GM18517 (cell line): Measurements from ENCODE around the gene NECTIN3.
A peak's percentile ranks its signal among the peaks of the same experiment; 100 is the strongest.

Source experiments
- ATAC-seq: cut with Tn5 transposase; IDR thresholded peaks from one replicate; pipeline ENCODE4 v1.9.1; 2021; ENCODE audit warnings: mild to moderate bottlenecking, moderate library complexity; ENCODE audit not compliant: unreplicated experiment

The NECTIN3 gene

GRCh38 chr3:111197485-111197884, 125.9 kb downstream of the NECTIN3 start:
- ATAC-seq: no peak

DNA sequence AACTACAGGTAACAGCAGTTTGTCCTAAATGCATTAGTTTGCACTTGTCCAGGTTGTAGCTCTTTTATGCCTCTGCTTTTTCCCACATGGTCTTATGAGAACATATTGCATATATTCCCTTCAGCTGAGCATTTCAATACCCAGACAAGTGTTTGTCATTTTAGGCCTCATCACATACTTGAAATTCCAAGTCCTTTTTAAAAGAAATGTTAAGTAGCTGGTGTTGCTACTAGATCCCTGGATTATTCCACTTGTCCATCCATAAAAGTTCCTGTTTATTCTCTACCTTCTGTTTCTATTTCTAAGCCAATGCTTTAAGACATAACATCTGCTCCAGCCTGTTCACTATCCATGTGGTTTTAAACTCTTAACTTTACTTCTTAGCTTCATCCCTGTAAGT, 128.4 kb downstream of the NECTIN3 start:
- no peak for ATAC-seq

DNA sequence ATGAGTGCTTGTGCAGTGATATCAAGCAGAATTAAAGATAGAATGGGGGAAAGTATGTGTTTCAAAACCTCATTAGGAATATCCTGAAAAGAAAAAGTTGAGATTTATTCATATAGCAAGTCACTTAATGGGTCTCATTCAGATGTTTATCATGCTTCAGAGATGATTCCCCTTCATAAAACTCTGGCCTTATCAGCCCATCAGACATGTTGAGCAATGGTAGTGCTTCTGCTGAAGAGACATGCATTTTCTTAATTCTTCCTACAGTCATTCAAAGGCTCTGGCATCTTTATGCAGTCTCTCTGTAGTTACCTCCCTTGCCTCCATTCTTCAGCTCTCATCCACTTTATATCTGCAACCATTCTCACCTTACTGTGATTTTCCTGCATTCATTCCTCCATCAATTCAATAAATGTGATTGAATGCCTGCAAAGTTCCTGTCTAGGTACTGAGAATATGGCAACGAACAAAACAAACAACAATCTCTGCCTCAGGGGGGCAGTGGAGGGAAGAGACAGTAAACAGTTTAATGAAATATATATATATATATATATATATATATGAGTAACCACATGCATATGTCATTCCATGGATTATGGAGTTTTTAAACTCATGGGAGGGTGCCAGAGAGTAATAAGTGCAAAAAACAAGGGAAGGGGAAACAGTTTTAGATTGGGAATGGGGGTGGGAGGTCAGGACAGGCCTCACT, 138.5 kb downstream of the NECTIN3 start:
- ATAC-seq: no peak

DNA sequence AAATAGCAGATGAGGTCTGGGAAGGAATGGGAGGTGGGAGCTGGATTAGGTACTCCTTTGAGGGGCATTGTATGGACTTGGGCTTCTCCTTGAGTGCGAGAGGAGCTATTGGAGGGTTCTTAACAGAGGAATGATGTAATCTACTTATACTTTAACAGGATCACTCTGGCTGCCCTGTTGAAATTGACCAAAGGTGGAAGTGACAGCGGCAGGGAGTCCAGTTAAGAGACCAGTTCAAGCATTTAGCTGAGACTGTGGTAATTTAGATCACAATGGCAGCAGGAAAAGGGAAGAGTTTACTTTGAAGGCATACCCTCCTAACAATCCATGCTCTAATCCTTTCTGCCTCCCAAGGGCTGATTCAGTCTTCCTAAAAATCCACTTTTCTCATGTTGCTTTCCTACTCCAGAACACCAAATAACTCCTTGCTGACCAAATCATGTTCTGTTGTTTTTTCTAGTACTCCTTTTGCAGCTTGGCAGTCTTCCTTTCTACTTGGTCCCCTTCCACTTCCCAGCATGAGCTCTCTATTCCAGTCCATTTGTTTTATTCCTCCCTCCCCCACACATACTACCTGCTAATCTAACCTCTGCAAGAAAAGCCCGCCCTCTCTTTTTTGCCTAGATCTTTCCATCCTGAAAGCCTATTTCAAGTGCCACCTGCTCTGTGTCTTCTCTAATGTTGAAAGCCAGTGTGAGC, 139.4 kb downstream of the NECTIN3 start:
- ATAC-seq: no peak

DNA sequence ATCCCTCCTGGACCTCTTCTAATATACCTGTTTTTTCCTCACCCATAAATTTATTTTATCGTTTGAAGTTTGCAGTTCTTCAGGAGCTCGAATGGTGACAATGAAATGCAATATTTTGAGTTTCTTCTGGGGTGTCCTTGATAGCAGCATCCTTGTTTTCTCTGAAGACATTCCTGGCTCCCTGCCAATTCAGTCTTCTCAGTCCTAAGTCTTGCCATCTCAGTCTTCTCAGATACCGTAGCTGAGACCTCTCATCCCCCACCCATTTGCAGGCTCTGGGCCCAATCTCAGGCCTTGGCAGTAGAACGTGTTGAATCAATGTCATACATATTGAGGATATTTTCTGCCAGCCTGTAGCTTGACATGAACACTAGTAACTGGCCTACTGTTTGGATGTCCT, 140.9 kb downstream of the NECTIN3 start:
- no peak for ATAC-seq

- no peak for ATAC-seq
These were observed 143.9 kb downstream of the NECTIN3 start for GRCh38 chr3:111215481-111215880.

DNA sequence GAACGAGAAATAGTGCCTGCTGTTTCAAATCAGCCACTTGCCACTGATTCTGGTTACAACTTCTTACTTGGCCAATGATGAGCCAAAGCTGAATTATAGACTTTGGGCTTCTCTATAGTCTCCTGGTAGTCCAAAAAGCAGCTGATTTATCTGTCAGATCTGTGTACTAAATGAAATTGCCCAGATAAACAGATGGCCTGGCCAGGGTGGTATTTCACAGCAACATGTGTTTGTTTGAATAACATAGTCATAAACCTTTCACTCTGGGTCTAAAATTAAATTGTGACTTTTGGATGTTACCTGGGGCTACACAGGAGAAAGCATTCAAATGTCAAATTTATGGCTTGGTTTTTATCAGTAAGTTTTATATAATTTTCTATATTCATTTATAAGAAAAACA, 147.0 kb downstream of the NECTIN3 start:
- ATAC-seq: no peak

DNA sequence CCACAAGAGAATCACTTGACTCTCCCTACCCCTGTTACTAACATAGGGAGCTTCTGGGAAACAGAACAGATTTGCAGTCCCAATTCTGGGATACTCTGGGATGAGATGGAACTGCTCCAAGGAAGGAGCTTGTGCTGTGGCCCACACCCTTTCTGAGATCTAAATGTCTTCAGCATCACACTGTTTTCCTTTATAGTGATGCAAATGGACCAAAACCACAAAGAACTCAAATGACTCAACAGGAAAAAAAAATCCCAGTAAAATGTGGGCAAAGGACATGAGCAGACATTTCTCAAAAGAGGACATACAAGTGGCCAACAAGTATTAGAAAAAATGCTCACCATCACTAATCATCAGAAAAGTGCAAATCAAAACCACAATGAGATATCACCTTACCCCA, 155.6 kb downstream of the NECTIN3 start:
- no peak for ATAC-seq

GRCh38 chr3:111229301-111229700, 157.7 kb downstream of the NECTIN3 start:
- ATAC-seq: no peak

GRCh38 chr3:111236836-111237713, 165.5 kb downstream of the NECTIN3 start:
- no peak for ATAC-seq

DNA sequence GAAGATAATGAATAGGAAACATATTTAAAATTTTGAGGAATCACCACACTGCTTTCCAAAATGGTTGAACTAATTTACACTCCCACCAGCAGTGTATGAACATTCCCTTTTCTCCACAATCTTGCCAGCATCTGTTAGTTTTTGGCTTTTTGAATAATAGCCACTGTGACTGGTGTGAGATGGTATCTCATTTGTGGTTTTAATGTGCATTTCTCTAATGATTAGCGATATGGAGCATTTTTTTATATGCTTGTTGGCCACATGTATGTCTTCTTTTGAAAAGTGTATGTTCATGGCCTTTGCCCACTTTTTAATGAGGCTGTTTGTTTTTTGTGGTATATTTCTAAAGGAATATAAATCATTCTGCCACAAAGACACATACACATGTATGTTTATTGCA, 166.3 kb downstream of the NECTIN3 start:
- ATAC-seq: no peak

DNA sequence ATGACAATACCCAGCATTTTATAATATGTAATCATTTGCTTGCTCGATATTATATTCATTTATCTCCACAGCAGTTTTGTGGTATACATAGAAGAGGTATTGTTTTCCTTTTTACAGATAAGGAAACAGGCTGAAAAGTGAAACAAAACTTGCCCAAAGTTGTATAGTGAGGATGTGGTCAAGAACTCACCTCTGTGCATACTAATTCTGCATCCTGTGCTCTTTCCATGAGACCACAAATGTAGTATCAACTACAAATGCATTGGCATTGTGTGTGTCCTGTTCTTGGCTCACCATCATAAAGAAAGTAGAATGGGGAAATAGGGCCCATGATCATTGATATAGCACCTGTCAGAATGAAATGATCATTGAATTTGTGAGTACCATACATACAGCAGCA, 167.3 kb downstream of the NECTIN3 start:
- peak; percentile 96 for ATAC-seq

DNA sequence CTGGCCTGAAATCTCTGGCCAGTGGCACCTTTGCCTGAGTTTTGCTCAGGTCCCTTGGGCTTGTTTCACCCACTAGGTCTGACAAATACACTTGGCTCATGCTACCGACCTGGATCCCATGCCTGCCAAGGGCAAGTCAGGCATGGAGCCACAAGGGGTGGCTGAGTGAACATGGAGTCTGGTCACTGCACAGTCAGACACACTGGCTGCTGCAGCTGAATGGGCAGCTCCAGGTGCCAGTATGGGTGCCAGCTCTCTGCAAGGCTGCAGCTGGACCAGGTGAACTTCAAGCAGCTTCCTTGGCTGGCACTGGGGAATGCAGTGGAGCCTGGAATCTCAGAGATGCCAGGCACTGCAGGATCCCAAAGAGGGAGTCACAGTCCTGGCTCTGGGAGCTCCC, 170.3 kb downstream of the NECTIN3 start:
- no peak for ATAC-seq
